GM21447 (cell line): ENCODE data around the gene HPSE2.

Source experiments
- ATAC-seq: cut with Tn5 transposase; IDR thresholded peaks from one replicate; pipeline ENCODE4 v1.9.1; 2021; ENCODE audit not compliant: unreplicated experiment

The HPSE2 gene

DNA sequence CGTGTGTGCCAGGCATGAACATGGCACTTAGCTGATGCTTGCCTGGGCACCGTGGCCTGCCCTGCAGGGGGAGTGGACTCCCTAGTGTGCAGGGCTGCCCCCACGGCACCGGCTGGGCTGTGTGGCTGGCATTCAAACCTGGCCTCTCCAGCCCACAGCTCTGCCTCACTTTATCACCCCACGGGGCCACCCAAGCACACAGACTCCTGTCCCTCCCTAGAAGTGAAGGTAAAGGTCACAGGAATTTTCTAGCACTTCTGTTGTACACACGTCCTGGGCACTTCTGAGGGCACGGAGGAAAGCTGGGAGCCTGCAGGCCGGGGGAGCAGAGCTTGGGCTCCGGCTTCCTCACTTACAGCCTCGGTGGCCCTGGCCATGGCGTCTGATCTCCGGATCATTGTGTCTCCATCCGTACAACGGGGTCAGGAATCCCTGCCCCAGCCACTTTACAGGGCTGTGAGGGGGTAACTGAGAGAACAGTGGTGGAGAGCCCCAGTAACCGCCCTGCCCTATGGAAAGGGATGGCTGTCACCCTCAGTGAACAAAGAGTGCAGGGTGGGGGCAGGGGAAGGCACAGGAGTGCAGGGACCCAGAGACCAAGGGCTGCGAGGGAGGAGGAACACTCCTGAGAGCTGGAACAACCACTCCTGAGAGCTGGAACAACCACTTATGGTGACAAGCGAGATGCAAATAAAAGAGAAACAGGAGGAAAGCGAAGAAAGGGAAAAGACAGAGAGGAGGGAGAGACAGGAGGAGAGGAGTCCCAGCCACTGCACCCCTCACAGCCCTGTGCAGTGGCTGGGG, 816.8 kb downstream of the HPSE2 start:
- ATAC-seq, result no peak

DNA sequence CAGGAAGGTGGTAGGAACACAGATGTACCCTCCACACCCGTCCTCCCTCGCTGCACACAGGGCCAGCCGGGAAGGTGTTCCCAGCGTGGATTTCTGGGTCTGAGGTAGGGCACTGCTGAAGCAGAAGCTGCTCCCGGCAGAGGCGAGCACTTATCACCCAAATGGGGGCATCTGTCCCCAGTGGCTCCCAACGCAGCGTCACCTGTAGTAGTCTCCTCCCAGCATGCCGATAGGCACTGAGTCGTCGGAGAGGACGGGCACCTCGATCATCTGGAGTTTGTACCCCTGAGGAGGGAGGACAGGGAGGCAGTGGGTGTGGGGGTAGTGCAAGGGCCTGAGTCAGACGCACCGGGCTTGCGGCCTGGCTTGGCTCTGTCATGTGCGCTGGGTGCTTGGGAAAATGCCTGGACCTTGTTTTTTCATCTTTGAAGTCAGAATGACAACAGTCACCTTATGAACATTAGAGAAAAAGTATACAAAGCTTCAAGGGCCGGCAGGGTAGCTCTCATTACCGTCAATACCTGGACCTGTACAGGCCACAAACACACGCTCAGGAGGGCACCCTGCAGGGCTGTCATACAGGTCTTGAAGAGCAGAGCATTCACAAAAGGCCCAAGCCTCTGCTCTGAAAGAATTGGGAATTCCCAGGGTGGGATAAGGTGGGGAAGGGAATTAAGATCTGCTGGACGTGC, 817.5 kb downstream of the HPSE2 start:
- no peak for ATAC-seq

DNA sequence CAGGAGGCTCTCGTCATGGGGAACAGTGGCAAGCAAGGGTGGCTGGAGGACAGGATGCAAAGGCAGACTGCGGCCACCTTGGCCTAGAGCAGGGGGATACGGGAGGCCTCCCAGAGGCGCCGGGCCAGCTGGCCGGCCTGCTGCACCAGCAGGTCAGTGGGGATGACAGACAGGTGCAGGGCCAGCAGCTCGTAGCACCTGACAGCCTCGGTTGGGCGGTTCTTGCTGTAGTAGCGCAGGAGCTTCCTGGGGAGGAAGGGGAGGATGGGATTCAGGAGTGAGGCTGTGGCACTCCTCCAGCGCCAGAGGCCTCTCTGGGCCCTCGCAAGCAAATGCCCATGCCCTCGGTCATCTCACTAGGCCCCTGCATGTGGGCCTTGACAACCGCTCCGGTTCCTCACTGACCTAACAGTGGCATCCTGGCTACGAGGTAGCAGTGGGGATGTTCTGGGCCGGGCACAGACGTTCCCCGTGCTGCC, 818.1 kb downstream of the HPSE2 start:
- ATAC-seq, result no peak

DNA sequence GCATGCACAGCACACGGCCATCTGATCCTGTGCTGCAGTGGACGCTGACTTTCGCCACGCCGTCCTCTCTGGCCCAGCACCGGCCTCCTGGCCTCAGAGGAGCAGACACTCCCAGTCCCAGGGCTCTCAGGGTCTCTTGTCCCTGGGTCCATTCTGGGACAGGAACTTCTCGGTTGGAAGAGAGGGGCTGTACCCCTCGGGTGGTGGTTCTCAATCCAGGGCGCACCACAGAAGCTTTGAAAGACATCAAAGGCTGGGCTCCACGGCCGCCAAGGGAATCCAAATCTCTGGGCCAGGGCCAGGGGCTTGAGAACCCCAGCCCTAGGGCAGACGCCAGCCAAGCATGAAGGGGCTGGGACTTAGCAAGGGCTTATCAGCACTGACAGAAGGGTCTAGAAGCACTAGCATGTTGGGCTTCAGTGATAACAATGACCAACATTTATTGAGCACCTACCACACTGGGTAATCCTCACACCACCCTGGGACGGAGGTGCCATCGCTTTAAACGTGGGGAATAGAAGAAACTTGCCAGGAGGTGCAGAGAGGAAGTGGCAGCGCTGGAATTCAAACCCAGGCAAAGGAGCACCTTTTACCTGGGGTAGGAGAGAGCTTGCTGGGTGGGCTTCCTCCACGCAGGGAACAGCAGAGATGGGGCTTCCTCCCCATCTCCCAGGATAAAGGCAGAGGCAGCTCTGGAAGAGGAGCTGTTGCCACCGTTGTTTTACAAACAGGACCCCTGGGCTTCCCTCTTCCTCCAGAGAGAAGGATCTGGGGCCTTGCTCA, 818.9 kb downstream of the HPSE2 start:
- ATAC-seq, result no peak

- ATAC-seq, result no peak
These were observed 819.9 kb downstream of the HPSE2 start for GRCh38 chr10:98415731-98416119.

DNA sequence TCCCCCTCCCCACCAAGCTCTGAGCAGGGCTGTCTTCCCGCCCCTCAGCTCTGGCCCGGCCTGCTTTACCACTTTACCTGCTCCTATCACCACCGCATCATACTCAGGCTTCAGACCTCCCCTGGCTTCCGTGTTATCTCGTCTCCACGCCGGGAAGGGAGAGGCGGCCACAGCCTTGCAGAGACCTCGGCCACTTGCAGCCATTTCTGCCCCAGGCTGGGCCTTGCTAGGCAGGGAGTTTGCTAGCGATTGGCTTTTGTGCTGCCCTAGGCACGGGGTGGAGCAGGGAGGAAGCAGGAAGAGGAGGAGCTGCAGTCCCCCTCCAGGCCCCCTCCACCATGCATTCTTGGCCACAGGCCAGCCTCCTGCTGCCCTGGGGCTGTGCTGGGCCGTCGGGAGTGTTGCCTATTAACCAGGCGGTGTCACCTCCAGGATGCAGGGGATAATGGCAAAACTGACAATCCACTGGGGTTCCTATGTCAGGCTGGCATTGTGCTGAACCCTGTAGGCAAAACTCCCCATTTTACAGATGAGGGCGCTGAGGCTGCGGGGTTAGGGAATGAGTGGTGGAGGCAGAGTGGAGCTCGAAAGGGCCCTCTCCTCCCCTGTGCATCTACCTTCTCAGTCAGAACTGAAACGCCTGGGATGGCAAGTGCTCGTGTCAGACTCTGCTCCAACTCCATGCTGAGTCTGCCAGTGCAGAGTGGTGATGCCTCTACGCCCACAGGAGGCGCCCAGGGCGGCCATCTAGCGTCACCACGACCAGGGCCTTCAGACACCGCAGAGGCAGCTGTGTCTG, 820.5 kb downstream of the HPSE2 start, which contains the start of gene PYROXD2:
Gene PYROXD2 (minus strand): TSS at position 251 of the 799 bp plus-strand sequence. CDS start 47 bp downstream, at position 204.
- ATAC-seq, result peak; percentile 73

DNA sequence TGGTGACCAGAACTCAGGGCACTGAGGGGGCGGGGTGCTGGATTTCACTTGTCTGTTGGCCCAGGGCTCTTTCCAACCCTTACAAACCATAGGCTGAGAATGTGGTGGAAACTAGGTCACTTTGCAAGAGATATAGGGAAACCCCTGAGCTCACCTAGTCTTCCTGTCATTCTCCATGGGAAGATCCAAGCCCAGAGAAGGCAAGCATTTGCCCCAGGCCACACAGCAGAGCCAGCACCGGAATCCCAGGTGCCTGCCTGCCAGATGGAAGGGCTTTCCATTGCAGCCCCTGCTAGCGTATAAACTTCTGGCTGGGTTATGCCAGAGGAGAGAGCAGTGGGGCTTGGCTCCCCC, 821.1 kb downstream of the HPSE2 start:
- peak; percentile 8 for ATAC-seq

DNA sequence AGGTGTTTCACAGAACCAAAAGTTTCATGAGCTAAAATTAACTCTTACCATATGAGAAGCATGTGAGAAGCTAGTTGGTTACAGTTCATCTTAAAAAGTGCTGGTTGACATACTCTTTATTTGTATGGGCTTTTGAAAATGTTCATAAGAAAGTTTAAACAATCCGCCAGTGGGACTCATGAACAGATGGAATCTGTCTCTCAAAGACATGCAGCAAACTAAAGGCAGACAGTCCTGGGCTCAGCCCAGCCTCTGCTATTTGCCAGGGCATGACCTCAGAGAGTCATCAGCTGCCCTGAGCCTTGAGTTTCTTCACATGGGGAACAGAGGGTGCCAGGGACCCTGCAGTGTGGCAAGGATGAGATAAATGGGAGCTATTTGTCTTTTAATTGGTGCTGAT, 823.9 kb downstream of the HPSE2 start:
- no peak for ATAC-seq

DNA sequence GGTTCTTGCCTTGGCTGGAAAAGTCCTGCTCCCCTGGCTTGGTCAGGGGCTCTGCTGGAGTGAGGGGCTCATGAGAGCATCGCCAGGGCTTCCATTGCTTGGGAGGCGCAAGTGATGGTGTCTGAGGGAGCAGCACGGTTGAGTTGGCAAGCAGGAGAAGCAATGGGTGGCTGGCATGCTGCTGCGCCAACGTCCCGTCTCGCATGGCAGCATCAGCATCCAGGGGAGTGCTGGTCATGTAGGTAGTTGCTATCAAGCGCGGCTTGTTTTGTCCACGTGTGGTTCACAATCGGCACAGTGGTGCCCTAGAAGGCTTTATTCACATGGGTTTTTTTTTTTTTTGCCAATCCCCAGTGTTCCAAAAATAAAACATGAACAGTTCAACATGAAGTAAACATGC, 824.5 kb downstream of the HPSE2 start:
- ATAC-seq, result no peak

GRCh38 chr10:98410759-98411158, 824.9 kb downstream of the HPSE2 start:
- ATAC-seq, result no peak

DNA sequence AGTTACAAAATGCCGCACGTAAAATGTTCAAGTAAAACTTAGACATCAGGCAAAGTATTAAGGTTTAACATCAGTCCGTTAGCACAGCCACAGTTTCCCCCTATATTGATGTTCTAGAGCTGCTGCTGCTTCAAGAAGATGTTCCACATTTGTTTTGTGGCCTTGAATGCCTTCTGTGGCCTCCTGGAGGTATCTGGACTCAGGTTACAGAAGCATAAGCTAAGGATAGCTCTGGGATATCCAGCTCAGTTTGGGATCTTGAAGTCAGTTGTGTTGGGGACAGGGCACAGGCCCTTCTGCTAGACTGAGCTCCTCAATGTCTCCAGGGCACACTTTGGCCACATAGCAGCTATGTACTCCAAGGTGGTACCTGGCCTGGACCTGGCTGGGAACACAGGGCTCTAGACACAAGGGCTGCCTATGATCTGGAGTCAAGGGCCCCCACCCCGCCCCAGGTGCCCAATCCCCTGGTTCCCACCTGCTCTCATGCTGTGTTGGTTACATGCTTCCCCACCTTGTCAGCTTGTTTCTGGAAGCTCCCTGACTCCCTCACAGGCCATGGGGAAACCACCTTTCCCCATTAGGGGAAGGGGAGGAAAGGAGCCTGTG, 825.4 kb downstream of the HPSE2 start:
- ATAC-seq, result no peak

- no peak for ATAC-seq
These were observed 826.9 kb downstream of the HPSE2 start for GRCh38 chr10:98408799-98409198.

DNA sequence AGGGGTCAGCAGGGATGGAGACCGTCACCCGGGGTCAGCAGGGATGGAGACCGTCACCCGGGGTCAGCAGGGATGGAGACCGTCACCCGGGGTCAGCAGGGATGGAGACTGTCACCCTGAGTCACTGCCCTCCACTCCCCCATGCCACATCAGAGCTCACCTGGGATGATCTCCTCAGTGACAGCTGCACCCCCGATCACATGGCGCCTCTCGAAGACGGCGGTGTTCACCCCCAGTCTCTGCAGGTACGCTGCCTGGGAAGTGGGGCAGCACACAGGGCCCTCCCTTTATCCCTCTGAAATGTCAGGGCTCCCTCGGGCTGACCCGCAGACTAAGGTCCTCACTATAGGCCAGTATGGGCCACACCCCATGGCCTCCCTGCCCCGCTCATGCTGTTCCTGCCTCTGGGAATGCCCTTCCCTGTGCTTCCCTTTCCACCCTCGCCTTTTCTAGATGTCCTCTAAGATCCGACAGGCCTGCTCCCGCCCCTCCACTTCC, 827.9 kb downstream of the HPSE2 start:
- no peak for ATAC-seq
